DMS 273 (cell line): ENCODE measurements around the gene RPP30.
A peak's percentile ranks its signal among the peaks of the same experiment; 100 is the strongest.

Source experiments
- DNase-seq: peaks from one replicate; lab custom pipeline; 2025; ENCODE audit not compliant: unreplicated experiment; lab: John Stamatoyannopoulos, UW

Gene RPP30

GRCh38 chr10:90915766-90916075 lies 43.9 kb downstream of the RPP30 start:
- no peak for DNase-seq

- no peak for DNase-seq
These were observed 44.8 kb downstream of the RPP30 start for GRCh38 chr10:90916392-90917237.

GRCh38 chr10:90917238-90917967 lies 45.6 kb downstream of the RPP30 start:
- no peak for DNase-seq

- no peak for DNase-seq
These were observed 46.2 kb downstream of the RPP30 start for GRCh38 chr10:90917968-90918318.

- no peak for DNase-seq
These were observed 48.2 kb downstream of the RPP30 start for GRCh38 chr10:90919683-90920574.

GRCh38 chr10:90920986-90921666 lies 49.4 kb downstream of the RPP30 start, which contains the start of gene ANKRD1:
TSS of gene ANKRD1 (minus strand) at chr10:90921087. CDS start at chr10:90921027, 60 bp downstream.
- DNase-seq, result peak; percentile 0

- no peak for DNase-seq
These were observed 50.1 kb downstream of the RPP30 start for GRCh38 chr10:90921906-90922305.

GRCh38 chr10:90923111-90923731 lies 51.4 kb downstream of the RPP30 start:
- DNase-seq, result no peak

- no peak for DNase-seq
These were observed 52.8 kb downstream of the RPP30 start for GRCh38 chr10:90924552-90924951.

GRCh38 chr10:90925079-90926029 lies 53.6 kb downstream of the RPP30 start:
- no peak for DNase-seq

- no peak for DNase-seq
These were observed 55.5 kb downstream of the RPP30 start for GRCh38 chr10:90927293-90927692.

- no peak for DNase-seq
These were observed 57.4 kb downstream of the RPP30 start for GRCh38 chr10:90929179-90929578.

- peak; percentile 37 for DNase-seq
These were observed 58.5 kb downstream of the RPP30 start for GRCh38 chr10:90930070-90930837.

GRCh38 chr10:90930971-90931871 lies 59.4 kb downstream of the RPP30 start:
- no peak for DNase-seq

- DNase-seq, result no peak
These were observed 64.0 kb downstream of the RPP30 start for GRCh38 chr10:90935581-90936275.

GRCh38 chr10:90936276-90936659 lies 64.5 kb downstream of the RPP30 start:
- no peak for DNase-seq
